ENCODE data around the gene SEMA3E.

DNA sequence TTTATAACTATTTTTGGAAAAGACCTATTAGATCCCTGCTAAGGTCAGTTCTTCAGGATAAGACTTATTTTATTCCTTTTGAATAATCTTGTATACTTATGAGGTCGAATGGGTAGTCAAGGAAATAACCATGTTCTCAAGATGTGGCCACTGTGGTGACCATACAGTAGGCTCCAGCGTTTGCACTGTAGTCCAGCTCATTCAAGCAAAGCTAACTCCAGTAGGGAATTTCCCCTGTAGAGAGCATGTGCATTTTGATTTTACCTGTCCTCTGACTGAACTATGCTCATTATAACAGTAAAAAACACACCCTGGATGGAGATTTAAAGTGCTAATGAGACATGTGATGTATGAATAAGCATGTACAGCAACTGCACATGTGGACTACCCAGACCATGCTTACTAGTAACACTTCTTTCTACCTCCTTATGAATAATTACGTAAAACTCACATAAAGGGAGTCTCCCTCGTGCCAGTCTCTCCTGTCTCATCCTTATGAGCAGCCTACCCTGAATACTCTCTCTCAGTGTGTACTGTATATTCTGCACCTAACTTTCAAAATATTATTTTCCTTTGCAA is 32.4 kb upstream of the SEMA3E start:
- TF ChIP-seq, protein P1, sequence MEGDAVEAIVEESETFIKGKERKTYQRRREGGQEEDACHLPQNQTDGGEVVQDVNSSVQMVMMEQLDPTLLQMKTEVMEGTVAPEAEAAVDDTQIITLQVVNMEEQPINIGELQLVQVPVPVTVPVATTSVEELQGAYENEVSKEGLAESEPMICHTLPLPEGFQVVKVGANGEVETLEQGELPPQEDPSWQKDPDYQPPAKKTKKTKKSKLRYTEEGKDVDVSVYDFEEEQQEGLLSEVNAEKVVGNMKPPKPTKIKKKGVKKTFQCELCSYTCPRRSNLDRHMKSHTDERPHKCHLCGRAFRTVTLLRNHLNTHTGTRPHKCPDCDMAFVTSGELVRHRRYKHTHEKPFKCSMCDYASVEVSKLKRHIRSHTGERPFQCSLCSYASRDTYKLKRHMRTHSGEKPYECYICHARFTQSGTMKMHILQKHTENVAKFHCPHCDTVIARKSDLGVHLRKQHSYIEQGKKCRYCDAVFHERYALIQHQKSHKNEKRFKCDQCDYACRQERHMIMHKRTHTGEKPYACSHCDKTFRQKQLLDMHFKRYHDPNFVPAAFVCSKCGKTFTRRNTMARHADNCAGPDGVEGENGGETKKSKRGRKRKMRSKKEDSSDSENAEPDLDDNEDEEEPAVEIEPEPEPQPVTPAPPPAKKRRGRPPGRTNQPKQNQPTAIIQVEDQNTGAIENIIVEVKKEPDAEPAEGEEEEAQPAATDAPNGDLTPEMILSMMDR (IDR thresholded peaks at IDR 0.05), result no peak
- no peak for TF ChIP-seq POLR2A (IDR thresholded peaks at IDR 0.05)
